Measurements from ENCODE around the gene MAPK8IP1. TPM values are rescaled to one million over a fixed set of nuclear protein-coding genes. Genes with fewer than 3 reads are reported as not detected.

MAPK8IP1 gene
- total and polyA plus RNA-seq, 2 experiments from 2014 or later = 5.9 to 39.4 TPM

GRCh38 chr11:45887587-45887986 lies 2.1 kb downstream of the MAPK8IP1 start:
- no peak overlapping the region for H3K27ac Mint-ChIP-seq
- Histone ChIP-seq H3K4me1 (ENCODE audit: insufficient read depth) (peaks cover 12% of the 10 kb centered on the region), H3K79me2 (replicated peaks; ENCODE audit: insufficient read depth) (peaks cover 9% of the 10 kb centered on the region; the same call in 1 of the 2 replicates), H3K27ac (ENCODE audit: low read depth) (no peak overlapping the region), H3F3A (replicated peaks; ENCODE audit: low read depth) (no peaks in the 10 kb centered on the region), H4K20me1 (replicated peaks; ENCODE audit: insufficient read depth) (peaks cover 10% of the 10 kb centered on the region), H3K36me3 (ENCODE audit: insufficient read depth) (no peaks in the 10 kb centered on the region), H3K4me3 (no peak overlapping the region), H3K27me3 (ENCODE audit: insufficient read depth) (no peaks in the 10 kb centered on the region), H3K4me2 (no peak overlapping the region), H2AFZ (no peak overlapping the region), H3K9me2 (ENCODE audit: insufficient read depth) (no peaks in the 10 kb centered on the region)
- H3K4me1 Mint-ChIP-seq = peaks cover 14% of the 10 kb centered on the region
- DNase-seq (ENCODE audit: low spot score) (no peak), ATAC-seq (no peak)
- H3K9me3 Mint-ChIP-seq = no peaks in the 10 kb centered on the region
- no peaks in the 10 kb centered on the region; the same call in 2 of the 3 replicates for H3K36me3 Mint-ChIP-seq (ENCODE audit: low read depth)
- peaks cover 6% of the 10 kb centered on the region for H3K27me3 Mint-ChIP-seq (ENCODE audit: insufficient read depth, low read depth, poor library complexity)
- no peak overlapping the region for H3K4me3 Mint-ChIP-seq
- TF ChIP-seq EZH2phosphoT487 (IDR thresholded peaks at IDR 0.05; ENCODE audit: unreplicated experiment) (no peak), ZNF462 (CRISPR knock-in tag; IDR thresholded peaks at IDR 0.05) (no peak), JUNB (IDR thresholded peaks at IDR 0.05; ENCODE audit: unreplicated experiment) (no peak), STAT1 (IDR thresholded peaks at IDR 0.05; ENCODE audit: unreplicated experiment) (no peak), NANOG (IDR thresholded peaks at IDR 0.05; ENCODE audit: borderline replicate concordance) (no peak), CREB1 (CRISPR knock-in tag; IDR thresholded peaks at IDR 0.05; ENCODE audit: low read depth) (no peak), REST (IDR thresholded peaks at IDR 0.05; ENCODE audit: unreplicated experiment) (no peak), ETS1 (IDR thresholded peaks at IDR 0.05) (no peak), ZNF331 (CRISPR knock-in tag; IDR thresholded peaks at IDR 0.05; ENCODE audit: low read depth) (no peak), POLR2AphosphoS5 (IDR thresholded peaks at IDR 0.05; ENCODE audit: low read depth) (no peak), EZH2 (IDR thresholded peaks at IDR 0.05; ENCODE audit: low read depth, unreplicated experiment) (no peak), CTCF (conservative IDR thresholded peaks at IDR 0.05; ENCODE audit: low read depth in 2 of 2) (no peak), ZNF114 (CRISPR knock-in tag; IDR thresholded peaks at IDR 0.05) (no peak)
